GM21529 (cell line): ENCODE data around the gene ZNF74.

Source experiments
- ATAC-seq: cut with Tn5 transposase; IDR thresholded peaks from one replicate; pipeline ENCODE4 v1.9.1; 2021; ENCODE audit not compliant: unreplicated experiment

ZNF74 gene

GRCh38 chr22:20430720-20431510 lies 37.0 kb downstream of the ZNF74 start:
- ATAC-seq: no peak

GRCh38 chr22:20431511-20432192 lies 37.7 kb downstream of the ZNF74 start:
- no peak for ATAC-seq

- ATAC-seq: no peak
Measured at GRCh38 chr22:20432244-20432686, 38.3 kb downstream of the ZNF74 start.

GRCh38 chr22:20433191-20433590 lies 39.2 kb downstream of the ZNF74 start:
- ATAC-seq: no peak

- no peak for ATAC-seq
Measured at GRCh38 chr22:20433686-20434241, 39.8 kb downstream of the ZNF74 start.

GRCh38 chr22:20434264-20434751 lies 40.4 kb downstream of the ZNF74 start:
- ATAC-seq: no peak

GRCh38 chr22:20434773-20435172 lies 40.8 kb downstream of the ZNF74 start:
- ATAC-seq: no peak

- no peak for ATAC-seq
Measured at GRCh38 chr22:20435436-20436306, 41.7 kb downstream of the ZNF74 start.

GRCh38 chr22:20436307-20436767 lies 42.4 kb downstream of the ZNF74 start:
- ATAC-seq: no peak

- no peak for ATAC-seq
Measured at GRCh38 chr22:20436768-20437612, 43.0 kb downstream of the ZNF74 start.

GRCh38 chr22:20437613-20438426 lies 43.9 kb downstream of the ZNF74 start, which contains the start of gene SCARF2:
Gene SCARF2, minus strand, starts transcription at chr22:20437825. Its CDS starts 71 bp downstream, at chr22:20437754.
- no peak for ATAC-seq

- no peak for ATAC-seq
Measured at GRCh38 chr22:20438427-20438677, 44.4 kb downstream of the ZNF74 start.

- no peak for ATAC-seq
Measured at GRCh38 chr22:20438678-20439492, 44.9 kb downstream of the ZNF74 start.

GRCh38 chr22:20439556-20439927 lies 45.6 kb downstream of the ZNF74 start:
- ATAC-seq: no peak

GRCh38 chr22:20439928-20440575 lies 46.1 kb downstream of the ZNF74 start:
- no peak for ATAC-seq

GRCh38 chr22:20440637-20441591 lies 47.0 kb downstream of the ZNF74 start:
- no peak for ATAC-seq
